Nephron (organoid): ENCODE measurements around the gene GABRD.
A peak's percentile ranks its signal among the peaks of the same experiment; 100 is the strongest.

Experiments used
- H3K27ac Mint-ChIP-seq, 3 experiments: 2 replicates each; pipeline ENCODE4 v1.8.0; 2020; ENCODE audit warnings: mixed read lengths in 3 of 3, mild to moderate bottlenecking in 2 of 3, moderate library complexity in 1 of 3
- H3K27me3 Mint-ChIP-seq: 2 replicates; pipeline ENCODE4 v1.8.0; 2021; ENCODE audit warnings: low read depth, mild to moderate bottlenecking, moderate library complexity, mixed read lengths
- H3K36me3 Mint-ChIP-seq: 2 replicates; pipeline ENCODE4 v1.8.0; 2020; ENCODE audit warnings: low read depth, mixed read lengths
- H3K4me1 Mint-ChIP-seq: 2 replicates; pipeline ENCODE4 v1.8.0; 2020; ENCODE audit warnings: mixed read lengths
- H3K4me3 Mint-ChIP-seq, 3 experiments: 2 replicates each; pipeline ENCODE4 v1.8.0; 2020; ENCODE audit warnings: mild to moderate bottlenecking in 3 of 3, mixed read lengths in 3 of 3, moderate library complexity in 2 of 3
- H3K9me3 Mint-ChIP-seq: 2 replicates; pipeline ENCODE4 v1.8.0; 2020; ENCODE audit warnings: mixed read lengths
- CTCF ChIP-seq, 3 experiments: fragments of 200-600 bp; sonication (generic); IDR thresholded peaks; one replicate each; pipeline ENCODE4 v1.5.0; 2021; ENCODE audit warnings: antibody characterized with exemption in 3 of 3; ENCODE audit not compliant: unreplicated experiment in 3 of 3

GABRD gene

GRCh38 chr1:2050793-2051682, 31.9 kb downstream of the GABRD start:
- Mint-ChIP-seq H3K4me1 (peaks cover under 1% of the 10 kb centered on the region), H3K9me3 (no peaks in the 10 kb centered on the region), H3K4me3 (peak overlapping the region; percentile 70 to 78 (median 71)), H3K27me3 (peaks cover 71% of the 10 kb centered on the region), H3K27ac (no peak overlapping the region), H3K36me3 (no peaks in the 10 kb centered on the region)
- no peak for TF ChIP-seq CTCF (IDR thresholded peaks at IDR 0.05; ENCODE audit: unreplicated experiment in 3 of 3)

- peak overlapping the region; percentile 11 to 70 (median 68) for H3K4me3 Mint-ChIP-seq
Observed at GRCh38 chr1:2052054-2052679, 33.0 kb downstream of the GABRD start.

GRCh38 chr1:2052756-2053155, 33.6 kb downstream of the GABRD start:
- H3K4me1 Mint-ChIP-seq = no peaks in the 10 kb centered on the region
- no peaks in the 10 kb centered on the region for H3K9me3 Mint-ChIP-seq
- H3K27me3 Mint-ChIP-seq = peaks cover 57% of the 10 kb centered on the region
- no peak overlapping the region for H3K27ac Mint-ChIP-seq
- no peaks in the 10 kb centered on the region for H3K36me3 Mint-ChIP-seq
- TF ChIP-seq CTCF (IDR thresholded peaks at IDR 0.05; ENCODE audit: unreplicated experiment in 3 of 3) = no peak
- H3K4me3 Mint-ChIP-seq = peak overlapping the region; percentile 35 to 70 (median 63)

More at GRCh38 chr1:2052054-2052679, 33.0 kb downstream of the GABRD start:
- H3K4me1 Mint-ChIP-seq = no peaks in the 10 kb centered on the region
- H3K36me3 Mint-ChIP-seq = no peaks in the 10 kb centered on the region
- H3K27me3 Mint-ChIP-seq = peaks cover 62% of the 10 kb centered on the region
- no peak for TF ChIP-seq CTCF (IDR thresholded peaks at IDR 0.05; ENCODE audit: unreplicated experiment in 3 of 3)
- H3K9me3 Mint-ChIP-seq = no peaks in the 10 kb centered on the region
- no peak overlapping the region for H3K27ac Mint-ChIP-seq

- Mint-ChIP-seq H3K4me3 (peak overlapping the region; percentile 35 to 70 (median 63)), H3K9me3 (no peaks in the 10 kb centered on the region), H3K4me1 (no peaks in the 10 kb centered on the region), H3K27me3 (peaks cover 53% of the 10 kb centered on the region), H3K36me3 (no peaks in the 10 kb centered on the region), H3K27ac (no peak overlapping the region)
- no peak for TF ChIP-seq CTCF (IDR thresholded peaks at IDR 0.05; ENCODE audit: unreplicated experiment in 3 of 3)
Observed at GRCh38 chr1:2053217-2053616, 34.1 kb downstream of the GABRD start.

GRCh38 chr1:2053784-2054376, 34.7 kb downstream of the GABRD start:
- no peaks in the 10 kb centered on the region for H3K9me3 Mint-ChIP-seq
- TF ChIP-seq CTCF (IDR thresholded peaks at IDR 0.05; ENCODE audit: unreplicated experiment in 3 of 3) = no peak
- no peaks in the 10 kb centered on the region for H3K4me1 Mint-ChIP-seq
- H3K27me3 Mint-ChIP-seq = peaks cover 46% of the 10 kb centered on the region
- H3K4me3 Mint-ChIP-seq = peak overlapping the region in 1 of 3 experiments; percentile 23
- H3K27ac Mint-ChIP-seq = no peak overlapping the region
- H3K36me3 Mint-ChIP-seq = no peaks in the 10 kb centered on the region
